ENCODE data around the gene KDM4C. TPM values are rescaled to one million over a fixed set of nuclear protein-coding genes. Genes with fewer than 3 reads are reported as not detected.

The KDM4C gene
- total and polyA plus RNA-seq, 2 of the 4 experiments (the other 2 are of a cell fraction) = 11.8 to 23.8 TPM

GRCh38 chr9:6986141-6986815 is 228.5 kb downstream of the KDM4C start:
- no peaks in the 10 kb centered on the region for H3K79me1 ChIP-seq (ENCODE audit: low read depth in 1 of 2, low read length in 2 of 2)
- H2AK5ac ChIP-seq (ENCODE audit: low read depth, low read length) = no peak overlapping the region
- no peak overlapping the region for H3K4me3 ChIP-seq (ENCODE audit: insufficient read depth, low read depth, low read length)
- ATAC-seq (ENCODE audit: low read depth) = no peak
- no TSS peak for BruUV-seq (replicated peaks)
- no peak overlapping the region for H2BK120ac ChIP-seq (ENCODE audit: low read depth, low read length)
- no peak for DNase-seq
- no peak overlapping the region for H2BK5ac ChIP-seq (ENCODE audit: low read depth, low read length, poor library complexity, severe bottlenecking)
- in situ Hi-C loops (cut with MboI; ENCODE audit: low sequenced_read_pairs) = loop anchor here (10.0 kb wide), 1 partner anchor 61 kb away; no protein-coding TSS in a partner anchor
- H3K27me3 ChIP-seq (ENCODE audit: control insufficient read depth, insufficient read depth, low read length) = no peaks in the 10 kb centered on the region
- no peak overlapping the region for H4K91ac ChIP-seq (ENCODE audit: insufficient read depth, low read depth, low read length)
- no peak overlapping the region for H3K4ac ChIP-seq (ENCODE audit: low read depth, low read length)
- H4K5ac ChIP-seq (ENCODE audit: low read depth, low read length) = no peak overlapping the region
- H3K4me2 ChIP-seq (ENCODE audit: low read depth, low read length) = no peak overlapping the region
- dilution Hi-C loops (cut with HindIII; ENCODE audit: low sequenced_read_pairs, unreplicated experiment) = no loop called here
- H3K14ac ChIP-seq (replicated peaks; ENCODE audit: low read depth, low read length) = no peak overlapping the region
- peaks cover 6% of the 10 kb centered on the region for H3K36me3 ChIP-seq (ENCODE audit: control insufficient read depth, insufficient read depth, low read length)
- no peaks in the 10 kb centered on the region for H3K9me3 ChIP-seq (ENCODE audit: control insufficient read depth, insufficient read depth, low read length)
- intact Hi-C loops (cut with micrococcal nuclease) = loop anchor here (5.0 kb wide), 1 partner anchor 34 kb away; no protein-coding TSS in a partner anchor
- no peaks in the 10 kb centered on the region for H3K4me1 ChIP-seq (ENCODE audit: control insufficient read depth, insufficient read depth, low read length)
- ChIA-PET CTCF (no interaction called here), POLR2A (ENCODE audit: unreplicated experiment) (no interaction called here)
- H3K9me1 ChIP-seq (ENCODE audit: insufficient read depth, low read length) = peaks cover 3% of the 10 kb centered on the region; the same call in 1 of the 2 replicates
- H2BK15ac ChIP-seq (ENCODE audit: low read depth, low read length) = no peak overlapping the region
- no peaks in the 10 kb centered on the region for H4K20me1 ChIP-seq (ENCODE audit: insufficient read depth, low read length)
- no peak overlapping the region for H3K23ac ChIP-seq (ENCODE audit: low read depth, low read length)
- WGBS, 2 experiments (ENCODE audit: extremely low coverage in 2 of 2, insufficient read length in 1 of 2) = 100% methylated on average over 1 of the region's 5 CpGs; no CpG with 5 or more reads in 1 of the 2 experiments
- no peak overlapping the region for H2BK20ac ChIP-seq (ENCODE audit: low read depth, low read length)
- H3K9ac ChIP-seq (ENCODE audit: low read depth, low read length) = no peak overlapping the region
- H3K18ac ChIP-seq (ENCODE audit: low read depth, low read length) = no peak overlapping the region
- TF ChIP-seq CTCF (conservative IDR thresholded peaks at IDR 0.05; ENCODE audit: low read depth, low read length) (no peak), CEBPB (IDR thresholded peaks at IDR 0.05; ENCODE audit: low read depth, low read length) (no peak), SMC3 (IDR thresholded peaks at IDR 0.05; ENCODE audit: low read depth, low read length) (no peak), FOS (IDR thresholded peaks at IDR 0.05; ENCODE audit: low read depth, low read length) (no peak), RFX5 (IDR thresholded peaks at IDR 0.05; ENCODE audit: low read depth, low read length) (no peak), POLR2A (IDR thresholded peaks at IDR 0.05; ENCODE audit: low read depth, low read length) (no peak), MAFK (IDR thresholded peaks at IDR 0.05; ENCODE audit: low read depth, low read length) (no peak), ELK1 (IDR thresholded peaks at IDR 0.05; ENCODE audit: borderline replicate concordance, low read depth, low read length) (no peak), USF2 (IDR thresholded peaks at IDR 0.05; ENCODE audit: low read depth, low read length) (no peak), MAZ (IDR thresholded peaks at IDR 0.05; ENCODE audit: borderline replicate concordance, low read depth, low read length) (no peak), NFE2L2 (IDR thresholded peaks at IDR 0.05; ENCODE audit: low read depth, low read length) (no peak), RAD21 (IDR thresholded peaks at IDR 0.05; ENCODE audit: low read length) (no peak), CHD1 (IDR thresholded peaks at IDR 0.05; ENCODE audit: low read depth, low read length) (no peak), RCOR1 (IDR thresholded peaks at IDR 0.05; ENCODE audit: insufficient replicate concordance, low read length) (no peak), BHLHE40 (IDR thresholded peaks at IDR 0.05; ENCODE audit: low read depth, low read length) (no peak), MXI1 (IDR thresholded peaks at IDR 0.05; ENCODE audit: borderline replicate concordance, low read depth, low read length) (no peak)
- no peak overlapping the region for H3K27ac ChIP-seq (ENCODE audit: insufficient read depth, low read length)
- H4K8ac ChIP-seq (ENCODE audit: low read depth in 2 of 2, low read length in 2 of 2) = no peak overlapping the region
- H3K56ac ChIP-seq (ENCODE audit: extremely low read depth, insufficient read depth, low read length) = no peak overlapping the region
- H2AK9ac ChIP-seq (replicated peaks; ENCODE audit: low read depth, low read length, poor library complexity) = no peak overlapping the region
- H2AFZ ChIP-seq (replicated peaks; ENCODE audit: low read length, poor library complexity) = no peak overlapping the region
